GM18511 (cell line): Measurements from ENCODE around the gene CABP4.
"Not testable (repeated sequence)": the region's sequence is repeated elsewhere in the genome, so short reads cannot be mapped to it uniquely, and the experiment has no call there.

Source experiments
- ATAC-seq: cut with Tn5 transposase; IDR thresholded peaks from one replicate; pipeline ENCODE4 v1.9.1; 2021; ENCODE audit warnings: mild to moderate bottlenecking, moderate library complexity; ENCODE audit not compliant: unreplicated experiment

Gene CABP4

DNA sequence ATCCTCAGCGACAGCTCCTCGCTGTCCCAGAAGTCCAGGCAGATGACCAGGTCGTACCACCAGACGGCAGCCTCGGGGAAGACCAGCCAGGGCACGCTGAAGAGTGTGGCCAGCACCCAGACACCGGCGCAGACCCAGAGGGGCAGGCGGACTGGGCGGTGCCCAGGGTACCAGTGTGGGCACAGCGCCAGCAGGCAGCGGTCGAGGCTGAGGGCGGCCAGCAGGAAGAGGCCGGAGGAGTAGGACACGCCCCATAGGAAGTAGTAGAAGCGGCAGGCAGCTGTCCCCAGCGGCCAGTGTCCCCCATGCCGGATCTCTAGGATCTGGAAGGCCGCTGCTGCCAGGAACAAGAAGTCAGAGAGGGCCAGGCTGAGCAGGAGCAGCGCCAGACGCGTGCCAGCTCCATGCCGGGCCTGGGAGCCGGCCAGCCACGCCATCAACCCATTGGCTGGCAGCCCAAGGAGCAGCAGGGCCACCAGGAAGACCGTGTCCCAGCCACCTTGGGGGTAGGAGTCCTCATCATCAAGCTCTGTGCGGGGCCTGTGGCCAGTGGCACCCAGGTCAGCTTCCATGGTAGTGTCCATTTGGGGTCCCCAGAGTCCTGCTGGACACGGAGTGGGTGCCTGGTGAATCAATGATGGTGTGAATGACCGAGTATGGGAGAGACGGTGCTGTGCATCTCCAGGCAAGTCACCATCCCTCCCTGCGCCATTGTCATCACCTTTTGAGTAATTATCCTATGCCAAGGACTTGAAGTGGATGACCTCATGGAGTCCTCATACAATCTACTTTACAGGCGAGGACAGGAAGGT lies 2.8 kb upstream of the CABP4 start, which contains the start of gene GPR152:
TSS of gene GPR152 (minus strand) at position 589 of the 812 bp plus-strand sequence. CDS start at position 584, 5 bp downstream.
- ATAC-seq, result no peak

DNA sequence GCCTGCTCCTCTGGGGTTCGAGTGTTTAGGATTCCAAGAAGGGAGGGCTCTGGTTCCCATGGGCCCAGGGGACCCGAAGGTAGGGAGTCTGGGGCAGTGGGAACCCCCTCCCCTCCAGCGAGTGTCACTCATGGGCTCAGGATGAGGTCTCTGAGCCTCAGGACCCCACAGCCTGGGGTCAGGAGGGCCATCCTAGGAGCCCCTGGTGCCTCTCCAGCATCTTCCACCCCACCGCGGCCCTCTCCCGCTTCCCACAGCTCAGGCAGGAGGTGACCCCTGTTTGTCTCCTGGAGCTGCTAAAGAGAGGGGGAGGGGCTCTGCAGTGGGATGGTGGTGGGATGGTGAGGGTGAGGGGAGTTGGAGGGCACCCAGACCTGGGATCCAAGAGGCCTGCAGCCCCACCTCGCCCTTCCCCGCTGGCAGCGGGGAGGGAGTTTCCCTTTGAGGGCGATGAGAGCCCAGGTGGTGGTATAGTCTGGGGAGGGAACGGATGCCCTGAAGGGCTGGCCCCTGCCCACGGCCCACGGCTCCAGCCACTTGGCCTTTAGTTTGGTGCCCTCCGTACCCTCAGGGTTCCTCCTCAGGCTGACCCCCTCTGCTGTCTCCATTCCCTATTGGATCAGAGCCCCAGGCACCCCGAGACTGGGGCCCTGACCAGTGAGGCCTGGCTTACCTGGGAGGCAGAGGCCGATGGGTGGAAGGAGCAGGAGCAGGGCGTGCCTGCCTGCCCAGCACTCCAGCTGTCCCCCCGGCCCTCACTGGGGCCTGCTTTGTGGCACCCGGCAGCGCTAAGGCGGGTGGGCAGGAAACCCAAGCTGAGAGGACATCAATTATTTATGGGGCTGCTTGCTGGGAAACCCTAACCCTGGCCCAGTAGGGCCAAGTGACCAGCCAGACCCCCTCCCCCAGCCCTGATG lies 1.1 kb upstream of the CABP4 start:
- no peak for ATAC-seq

- ATAC-seq, result no peak
Measured at GRCh38 chr11:67456068-67456705, 1.0 kb downstream of the CABP4 start.

DNA sequence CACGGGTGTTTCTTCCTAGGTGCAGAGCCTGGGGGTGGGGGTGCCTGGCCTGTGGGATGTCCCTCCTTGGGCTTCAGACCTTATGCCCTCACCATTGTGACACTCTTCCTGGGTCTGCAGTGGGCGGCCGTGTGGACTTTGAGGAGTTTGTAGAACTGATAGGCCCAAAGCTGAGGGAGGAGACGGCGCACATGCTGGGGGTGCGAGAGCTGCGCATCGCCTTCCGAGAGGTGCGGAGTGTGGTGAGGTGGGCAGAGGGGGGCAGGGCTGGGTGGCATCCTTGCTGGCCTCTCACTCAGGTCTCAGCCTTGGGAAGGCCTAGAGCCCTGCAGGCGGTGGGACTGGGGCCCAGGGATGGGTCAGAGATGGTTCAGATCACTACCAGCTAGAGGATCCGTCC lies 2.3 kb downstream of the CABP4 start:
- no peak for ATAC-seq

DNA sequence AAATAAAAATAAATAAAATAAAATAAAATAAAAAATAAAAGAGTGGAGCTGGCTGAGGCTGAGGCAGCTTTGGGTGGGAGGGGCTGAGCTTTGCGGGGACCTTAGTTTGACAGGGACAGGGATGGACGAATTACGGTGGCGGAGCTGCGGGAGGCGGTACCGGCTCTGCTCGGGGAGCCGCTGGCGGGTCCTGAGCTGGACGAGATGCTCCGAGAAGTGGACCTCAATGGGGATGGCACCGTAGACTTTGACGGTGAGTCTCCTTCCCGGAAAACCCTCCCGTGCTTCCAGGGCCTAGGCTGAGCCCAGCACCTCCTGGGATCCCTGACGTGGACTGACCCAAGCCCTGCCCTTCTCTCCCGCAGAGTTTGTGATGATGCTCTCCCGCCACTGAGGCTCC lies 3.1 kb downstream of the CABP4 start:
- ATAC-seq, result no peak

GRCh38 chr11:67463186-67463585 lies 8.0 kb downstream of the CABP4 start:
- ATAC-seq, result no peak

DNA sequence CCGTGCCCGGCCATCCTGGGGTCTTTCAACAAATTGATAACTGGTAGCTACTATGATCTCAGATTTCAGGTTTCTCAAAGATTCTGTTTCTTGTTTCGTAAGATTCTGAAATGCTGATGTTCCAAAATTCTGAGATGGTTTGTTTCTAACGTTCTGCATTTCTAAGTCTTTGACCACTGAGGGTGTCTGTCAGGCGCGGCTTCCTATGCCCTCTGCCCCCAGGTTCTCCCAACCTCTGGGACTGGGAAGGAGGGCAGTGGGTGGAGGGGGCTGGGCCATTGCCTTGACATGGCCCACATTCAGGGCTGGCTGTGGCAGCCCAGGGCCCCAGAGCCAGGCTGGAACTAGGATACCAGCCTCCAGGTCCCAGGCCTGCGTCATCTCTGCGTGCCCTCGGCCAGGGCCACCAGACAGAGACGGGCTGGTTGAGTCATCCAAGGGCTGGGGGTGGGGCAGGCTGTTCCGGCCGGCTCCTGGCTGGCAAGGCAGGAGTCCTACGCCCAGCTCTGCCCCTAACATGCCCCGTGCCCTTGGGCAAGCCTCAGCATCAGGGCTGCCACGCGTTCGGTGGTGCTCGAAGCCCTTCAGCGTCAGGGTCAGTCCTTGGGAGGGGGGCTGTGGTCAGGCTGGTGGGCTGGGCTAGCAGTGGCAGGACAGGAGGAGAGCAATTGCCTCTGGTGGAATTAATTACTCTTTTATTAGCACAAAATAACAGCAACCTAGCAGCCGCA lies 8.7 kb downstream of the CABP4 start:
- ATAC-seq, result no peak

GRCh38 chr11:67464411-67465188 lies 9.4 kb downstream of the CABP4 start:
- peak; percentile 60 for ATAC-seq

GRCh38 chr11:67465189-67465510 lies 10.0 kb downstream of the CABP4 start:
- no peak for ATAC-seq

DNA sequence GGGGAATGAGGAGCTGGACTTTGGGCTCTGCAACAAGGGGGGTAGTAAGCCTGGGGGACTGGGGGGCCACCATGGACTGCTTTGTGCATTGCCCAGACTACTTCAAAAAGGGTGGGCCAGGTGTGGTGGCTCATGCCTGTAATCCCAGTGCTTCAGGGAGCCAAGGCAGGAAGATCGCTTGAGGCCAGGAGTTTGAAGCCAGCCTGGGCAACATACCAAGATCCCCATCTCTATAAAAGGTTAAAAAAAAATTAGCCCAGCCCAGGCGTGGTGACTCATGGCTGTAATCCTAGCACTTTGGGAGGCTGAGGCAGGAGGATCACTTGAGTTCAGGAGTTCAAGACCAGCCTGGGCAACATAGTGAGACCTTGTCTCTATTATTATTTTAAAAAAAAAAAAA lies 10.4 kb downstream of the CABP4 start:
- not testable (repeated sequence) for ATAC-seq

GRCh38 chr11:67466367-67466766 lies 11.2 kb downstream of the CABP4 start:
- no peak for ATAC-seq

DNA sequence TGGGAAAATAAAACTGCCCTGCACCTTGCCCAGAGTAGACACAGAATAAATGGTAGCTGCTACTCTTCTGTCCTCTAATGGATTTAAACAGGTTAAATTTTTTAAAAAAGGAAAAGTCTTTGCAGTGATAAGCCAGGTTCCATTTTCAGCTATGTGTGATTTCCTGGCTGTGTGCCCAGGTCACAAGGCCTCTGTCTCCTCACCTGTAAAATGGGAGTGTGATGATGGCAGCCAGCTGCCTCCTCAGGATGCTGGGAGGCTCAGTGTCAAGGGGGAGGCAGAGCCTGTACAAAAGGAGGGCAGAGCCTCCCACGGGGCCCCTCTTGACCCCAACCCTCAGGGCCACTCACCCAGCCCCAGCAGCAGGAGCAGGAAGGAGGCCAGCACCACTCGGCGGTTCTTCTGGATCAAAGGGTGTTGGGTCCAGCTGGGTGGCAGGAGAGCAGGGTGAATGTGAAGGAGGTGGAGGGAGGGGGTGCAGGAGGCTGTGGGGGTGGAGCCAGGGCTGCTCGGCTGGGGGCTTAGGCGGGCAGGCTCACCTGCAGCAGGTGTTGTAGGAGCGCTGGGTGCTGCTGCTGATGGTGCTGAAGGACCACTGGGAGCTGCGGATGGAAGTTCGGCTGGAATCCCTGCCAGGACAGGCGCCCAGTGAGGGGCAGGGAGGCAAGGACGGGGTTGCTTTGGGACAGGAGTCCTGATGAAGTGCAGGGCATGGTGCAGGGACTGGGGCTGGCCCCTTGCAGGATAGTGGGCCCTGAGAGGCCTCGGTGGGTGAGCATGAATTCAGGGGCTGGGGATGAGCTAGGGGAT lies 12.0 kb downstream of the CABP4 start:
- ATAC-seq, result no peak

DNA sequence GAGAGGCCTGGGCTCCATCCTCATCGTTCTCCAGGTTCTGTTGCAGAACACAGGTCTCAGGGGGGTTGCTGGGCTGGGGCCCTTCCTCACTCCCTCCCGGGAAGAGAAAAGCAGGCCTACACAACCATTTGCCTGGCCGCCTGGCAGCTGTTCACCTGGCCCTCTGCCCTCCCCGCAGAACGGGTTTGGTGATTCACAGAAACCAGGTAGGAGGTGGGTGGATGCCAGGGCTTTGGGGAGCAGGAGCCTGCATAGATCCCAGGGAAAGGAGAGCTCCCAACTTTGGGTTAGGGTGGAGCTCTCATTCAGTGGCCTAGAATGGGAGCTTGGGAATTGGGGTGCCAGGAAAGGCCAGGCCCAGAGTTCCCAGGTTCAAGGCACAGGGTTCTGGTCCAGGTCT lies 12.9 kb downstream of the CABP4 start:
- no peak for ATAC-seq

DNA sequence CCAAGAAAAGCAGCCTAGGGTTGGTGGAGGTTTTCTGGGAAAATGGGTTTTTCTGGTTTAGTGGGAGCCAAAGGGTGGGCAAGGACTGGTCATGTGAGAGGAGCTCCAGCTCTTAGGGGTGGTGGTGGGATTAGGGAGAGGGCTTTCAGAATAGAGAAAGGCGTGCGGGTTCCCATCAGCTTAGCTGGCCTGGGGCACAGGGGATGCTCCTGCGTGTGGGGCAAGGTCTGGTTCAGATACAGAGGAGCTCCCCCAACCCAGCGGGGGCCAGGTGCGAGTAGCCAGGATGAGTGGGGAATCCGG lies 13.3 kb downstream of the CABP4 start:
- peak; percentile 11 for ATAC-seq

DNA sequence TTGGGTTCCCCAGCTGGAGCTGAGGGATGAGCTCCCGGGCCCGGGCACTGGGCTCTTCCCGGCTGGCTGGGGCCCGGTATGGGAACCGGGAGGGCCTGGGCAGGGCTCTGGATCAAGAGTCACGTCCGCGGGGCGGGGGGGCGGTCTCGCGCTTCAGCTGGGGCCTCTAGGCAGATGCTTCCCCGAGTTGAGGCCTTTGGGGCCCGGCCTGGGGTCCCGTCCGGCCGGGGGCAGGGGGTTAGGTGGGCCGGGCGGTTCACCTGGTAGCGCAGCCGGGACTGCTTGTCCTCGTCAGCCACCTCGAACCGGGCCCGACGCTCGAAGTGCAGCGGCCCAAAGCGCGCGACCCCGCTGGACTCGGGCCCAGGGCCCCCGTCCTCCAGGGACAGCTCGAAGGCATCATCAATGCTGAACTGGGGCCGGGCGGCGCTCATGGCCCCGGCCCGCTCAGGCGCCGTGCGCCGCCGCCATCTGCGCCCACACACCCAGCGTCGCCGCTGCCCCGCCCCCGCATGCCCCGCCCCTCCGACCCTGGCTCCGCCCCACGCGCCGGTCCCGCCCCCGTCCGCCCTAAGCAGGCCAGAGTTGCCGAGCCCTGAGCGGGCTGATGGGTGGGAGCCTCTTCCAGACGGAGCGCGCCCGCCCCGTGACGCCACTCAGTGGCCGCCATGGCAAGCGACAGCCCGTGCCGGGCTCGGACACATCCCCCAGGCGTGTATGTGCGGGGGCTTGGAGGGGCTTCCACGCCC lies 13.8 kb downstream of the CABP4 start, which contains the start of gene TMEM134:
TSS of gene TMEM134 (minus strand) at position 493 of the 749 bp plus-strand sequence. CDS start at position 434, 59 bp downstream.
- peak; percentile 65 for ATAC-seq

- no peak for ATAC-seq
Measured at GRCh38 chr11:67469508-67469811, 14.3 kb downstream of the CABP4 start.

DNA sequence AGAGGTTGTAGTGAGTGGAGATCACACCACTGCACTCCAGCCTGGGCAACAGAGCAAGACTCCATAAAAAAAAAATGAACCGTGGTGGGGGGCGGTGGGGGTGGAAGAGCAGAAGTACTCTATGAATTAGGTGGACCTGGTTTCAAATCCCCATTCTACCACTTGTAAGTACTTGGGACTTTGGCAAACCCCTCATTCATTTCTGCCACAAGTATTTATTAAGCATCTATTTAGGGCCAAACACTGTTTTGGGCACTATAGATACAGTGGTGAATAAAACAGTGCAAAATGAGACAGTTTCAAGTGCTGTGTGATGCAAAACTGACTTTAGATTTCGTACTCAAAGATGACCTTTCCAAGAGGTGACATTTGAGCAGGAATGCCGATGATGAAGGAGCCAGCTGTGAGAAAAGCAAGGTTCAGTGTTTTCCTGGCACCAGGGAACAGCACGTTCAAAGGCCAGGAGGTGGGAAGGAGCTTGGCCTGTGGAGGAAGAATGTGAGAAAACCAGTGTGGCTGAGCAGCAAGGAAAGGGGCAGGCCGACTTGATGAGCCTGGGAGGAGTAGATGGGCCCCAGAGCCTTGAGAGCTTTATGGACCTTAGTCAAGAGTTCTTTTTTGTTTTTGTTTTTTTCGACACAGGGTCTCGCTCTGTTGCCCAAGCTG lies 15.3 kb downstream of the CABP4 start:
- no peak for ATAC-seq

DNA sequence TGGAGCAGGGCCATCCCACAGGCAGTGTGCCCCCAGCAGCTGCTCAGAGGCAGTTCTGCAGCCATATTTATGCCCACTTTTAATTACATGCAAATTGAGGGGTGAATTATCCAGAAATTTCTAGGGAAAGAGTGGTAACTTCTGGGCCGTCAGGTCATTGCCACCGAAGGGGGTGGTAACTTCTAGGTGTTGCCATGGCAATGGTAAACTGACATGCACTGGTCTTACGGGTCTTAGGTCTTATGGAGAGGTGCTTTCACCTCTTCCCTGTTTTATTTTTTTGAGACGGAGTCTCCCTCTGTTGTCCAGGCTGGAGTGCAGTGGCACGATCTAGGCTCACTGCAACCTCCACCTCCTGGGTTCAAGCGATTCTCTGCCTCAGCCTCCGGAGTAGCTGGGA lies 17.7 kb downstream of the CABP4 start:
- ATAC-seq, result no peak
